H1 (cell line): Measurements from ENCODE around the gene BEST2. TPM values are rescaled to one million over a fixed set of nuclear protein-coding genes. Genes with fewer than 3 reads are reported as not detected.

Source experiments
- CTCF ChIA-PET: fragments of 300-600 bp; sonication (Branson Sonifier 250); formaldehyde crosslinking; loops from one replicate; lab custom pipeline; 2021; ENCODE audit not compliant: partially characterized antibody; lab: Charles Lee
- POLR2A ChIA-PET: fragments of 300-600 bp; sonication (Branson Sonifier 250); formaldehyde crosslinking; loops from one replicate; lab custom pipeline; 2021; ENCODE audit warnings: inconsistent platforms; ENCODE audit not compliant: partially characterized antibody; lab: Charles Lee
- DNase-seq, 2 experiments: peaks; one replicate each; pipeline versions ENCODE4 v3.0.0 to v3.0.0-alpha.2; 2010 to 2022; ENCODE audit warnings: low spot score in 2 of 2, low read depth in 1 of 2, mixed read lengths in 1 of 2
- FAIRE-seq: peaks from 2 replicates; lab custom pipeline; 2011; peaks lifted over from hg19 to GRCh38; lab: Jason Lieb, UNC
- H2AFZ ChIP-seq: 2 replicates; pipeline ENCODE4 v1.8.1; 2012; ENCODE audit warnings: low read length, inconsistent platforms
- H2AK5ac ChIP-seq: 2 replicates; pipeline ENCODE4 v1.6.1; 2013; ENCODE audit warnings: low read depth, low read length
- H2BK120ac ChIP-seq: replicated peaks from 2 replicates; pipeline ENCODE3; 2013; ENCODE audit warnings: low read depth, low read length, inconsistent platforms
- H2BK12ac ChIP-seq: 2 replicates; pipeline ENCODE4 v1.6.1; 2013; ENCODE audit warnings: low read depth, low read length
- H2BK15ac ChIP-seq: 2 replicates; pipeline ENCODE4 v1.6.1; 2013; ENCODE audit warnings: low read length
- H2BK20ac ChIP-seq: 2 replicates; pipeline ENCODE4 v1.6.1; 2013; ENCODE audit warnings: low read length
- H2BK5ac ChIP-seq: 2 replicates; pipeline ENCODE4 v1.6.1; 2013; ENCODE audit warnings: low read depth, low read length
- H3K14ac ChIP-seq: 2 replicates; pipeline ENCODE4 v1.6.1; 2013; ENCODE audit warnings: inconsistent platforms; ENCODE audit not compliant: insufficient read length
- H3K18ac ChIP-seq: 2 replicates; pipeline ENCODE4 v1.6.1; 2013; ENCODE audit warnings: low read length; ENCODE audit errors: extremely low read depth
- H3K23ac ChIP-seq: 2 replicates; pipeline ENCODE4 v1.6.1; 2013; ENCODE audit warnings: inconsistent platforms; ENCODE audit not compliant: insufficient read length
- H3K23me2 ChIP-seq: 2 replicates; pipeline ENCODE4 v1.6.1; 2013; ENCODE audit warnings: low read depth, low read length
- H3K27ac ChIP-seq: 2 replicates; pipeline ENCODE4 v1.6.1; 2011; ENCODE audit warnings: low read depth, low read length, inconsistent platforms
- H3K27me3 ChIP-seq, 4 experiments: replicated peaks in 1 of 4; 1 replicate in 1 of 4; 2 replicates in 3 of 4; pipeline versions ENCODE4 v1.6.1 to v1.8.1; 2011 to 2013; ENCODE audit warnings: low read length in 3 of 4, mild to moderate bottlenecking in 3 of 4, inconsistent platforms in 2 of 4, mixed read lengths in 2 of 4, moderate library complexity in 1 of 4; ENCODE audit not compliant: control insufficient read depth in 3 of 4, insufficient read depth in 3 of 4; ENCODE audit errors: extremely low read depth in 1 of 4
- H3K36me3 ChIP-seq, 4 experiments: 2 replicates each; pipeline versions ENCODE4 v1.6.1 to v1.8.1; 2011 to 2013; ENCODE audit warnings: mild to moderate bottlenecking in 4 of 4, low read length in 3 of 4, moderate library complexity in 2 of 4, control low read depth in 1 of 4, inconsistent platforms in 1 of 4; ENCODE audit not compliant: insufficient read depth in 4 of 4, control insufficient read depth in 2 of 4
- H3K4ac ChIP-seq: replicated peaks from 2 replicates; pipeline ENCODE3; 2013; ENCODE audit warnings: low read length, low read depth, mixed read lengths, inconsistent platforms; ENCODE audit not compliant: insufficient read length
- H3K4me1 ChIP-seq, 4 experiments: replicated peaks in 1 of 4; 1 replicate in 1 of 4; 2 replicates in 3 of 4; pipeline versions ENCODE4 v1.6.1 to v1.8.1; 2011 to 2013; ENCODE audit warnings: low read length in 3 of 4, inconsistent platforms in 2 of 4, mixed read lengths in 1 of 4; ENCODE audit not compliant: insufficient read depth in 4 of 4, control insufficient read depth in 3 of 4
- H3K4me2 ChIP-seq, 2 experiments: 2 replicates each; pipeline versions ENCODE4 v1.6.1 to v1.8.1; 2011 to 2013; ENCODE audit warnings: low read depth in 2 of 2, low read length in 2 of 2, control low read depth in 1 of 2, inconsistent platforms in 1 of 2, mild to moderate bottlenecking in 1 of 2; ENCODE audit not compliant: insufficient read depth in 1 of 2
- H3K4me3 ChIP-seq, 4 experiments: fragments of 200-600, 300-600 bp in 1 of 4; sonication (generic), shearing (Covaris generic), sonication (Bioruptor Twin) in 1 of 4; 2 replicates each; pipeline versions ENCODE4 v1.5.1 to v1.8.1; 2011 to 2016; ENCODE audit warnings: low read length in 4 of 4, low read depth in 3 of 4, control low read depth in 2 of 4, inconsistent platforms in 2 of 4, mild to moderate bottlenecking in 2 of 4, mixed read lengths in 1 of 4, moderate library complexity in 1 of 4; ENCODE audit not compliant: insufficient read depth in 2 of 4; ENCODE audit errors: extremely low read depth in 1 of 4
- H3K56ac ChIP-seq: replicated peaks from 2 replicates; pipeline ENCODE3; 2013; ENCODE audit warnings: low read depth, mild to moderate bottlenecking, mixed read lengths, low read length, inconsistent platforms; ENCODE audit not compliant: insufficient read length
- H3K79me1 ChIP-seq: 2 replicates; pipeline ENCODE4 v1.6.1; 2013; ENCODE audit warnings: low read depth, low read length, control low read depth
- H3K79me2 ChIP-seq, 2 experiments: 2 replicates each; pipeline versions ENCODE4 v1.6.1 to v1.8.1; 2012 to 2013; ENCODE audit warnings: low read length in 2 of 2, mild to moderate bottlenecking in 2 of 2, inconsistent platforms in 1 of 2; ENCODE audit not compliant: insufficient read depth in 2 of 2, control insufficient read depth in 1 of 2
- H3K9ac ChIP-seq, 4 experiments: replicated peaks in 1 of 4; 1 replicate in 1 of 4; 2 replicates in 3 of 4; pipeline versions ENCODE4 v1.6.1 to v1.8.1; 2011 to 2013; ENCODE audit warnings: low read depth in 3 of 4, low read length in 3 of 4, control low read depth in 2 of 4, mild to moderate bottlenecking in 2 of 4, moderate library complexity in 2 of 4, inconsistent platforms in 1 of 4; ENCODE audit errors: extremely low read depth in 1 of 4
- H3K9me3 ChIP-seq, 2 experiments: 2 replicates each; pipeline versions ENCODE4 v1.6.1 to v1.8.1; 2012 to 2013; ENCODE audit warnings: mild to moderate bottlenecking in 2 of 2, moderate library complexity in 2 of 2, control low read depth in 1 of 2, inconsistent platforms in 1 of 2, low read depth in 1 of 2, low read length in 1 of 2, mixed read lengths in 1 of 2; ENCODE audit not compliant: insufficient read depth in 2 of 2
- H4K20me1 ChIP-seq, 2 experiments: replicated peaks in 1 of 2; 2 replicates each; pipeline versions ENCODE3 to v1.8.1; 2011 to 2013; ENCODE audit warnings: inconsistent platforms in 2 of 2, low read length in 2 of 2, mild to moderate bottlenecking in 1 of 2; ENCODE audit not compliant: insufficient read depth in 2 of 2, control insufficient read depth in 1 of 2
- H4K5ac ChIP-seq: 2 replicates; pipeline ENCODE4 v1.6.1; 2013; ENCODE audit warnings: low read length, low read depth, mixed read lengths, inconsistent platforms; ENCODE audit not compliant: insufficient read length
- H4K8ac ChIP-seq: 2 replicates; pipeline ENCODE4 v1.8.0; 2013; ENCODE audit warnings: mild to moderate bottlenecking, moderate library complexity, low read length, inconsistent platforms; ENCODE audit not compliant: insufficient read depth; ENCODE audit errors: extremely low read depth
- H4K91ac ChIP-seq: replicated peaks from 2 replicates; pipeline ENCODE3; 2013; ENCODE audit warnings: low read length, mixed read lengths, inconsistent platforms; ENCODE audit not compliant: insufficient read length
- ATF3 ChIP-seq: IDR thresholded peaks from 2 replicates; pipeline ENCODE4 v1.6.1; 2011; ENCODE audit warnings: low read depth, mild to moderate bottlenecking, low read length; ENCODE audit not compliant: insufficient read depth
- CTCF ChIP-seq, 3 experiments: IDR thresholded peaks; 1 replicate in 2 of 3; 2 replicates in 1 of 3; pipeline versions ENCODE4 v1.5.1 to v1.6.1; 2011; ENCODE audit warnings: low read length in 3 of 3, mild to moderate bottlenecking in 3 of 3, inconsistent platforms in 2 of 3, low read depth in 1 of 3, moderate library complexity in 1 of 3; ENCODE audit not compliant: insufficient read depth in 1 of 3; ENCODE audit errors: control extremely low read depth in 1 of 3
- GTF2F1 ChIP-seq: IDR thresholded peaks from 2 replicates; pipeline ENCODE4 v1.6.1; 2012; ENCODE audit warnings: low read depth, low read length, improper control_type of control experiment, borderline replicate concordance
- KDM5A ChIP-seq: fragments of 200-600 bp; IDR thresholded peaks from 2 replicates; pipeline ENCODE4 v1.7.1; 2012; ENCODE audit warnings: mild to moderate bottlenecking, low read length, inconsistent platforms, mixed read lengths
- POU5F1 ChIP-seq: IDR thresholded peaks from 2 replicates; pipeline ENCODE4 v1.6.1; 2011; ENCODE audit warnings: low read depth, mild to moderate bottlenecking, low read length, moderate library complexity
- SP2 ChIP-seq: IDR thresholded peaks from 2 replicates; pipeline ENCODE4 v1.6.1; 2012; ENCODE audit warnings: mild to moderate bottlenecking, low read length, inconsistent platforms
- SP4 ChIP-seq: IDR thresholded peaks from 2 replicates; pipeline ENCODE4 v1.6.1; 2012; ENCODE audit warnings: low read length, inconsistent platforms
- SRF ChIP-seq: IDR thresholded peaks from 2 replicates; pipeline ENCODE4 v1.6.1; 2011; ENCODE audit warnings: mild to moderate bottlenecking, low read depth, low read length, moderate library complexity
- WGBS, 2 experiments: shearing (Covaris generic) in 1 of 2; methylation state at CpG; one replicate each; pipeline versions ENCODE4 v1.1.6 to v1.1.7; 2013 to 2015; ENCODE audit warnings: low lambda C conversion rate in 2 of 2, mixed read lengths in 2 of 2, inconsistent platforms in 1 of 2, low coverage in 1 of 2, missing lambda C conversion rate in 1 of 2; ENCODE audit not compliant: insufficient replicate concordance in 2 of 2, insufficient coverage in 1 of 2, insufficient read length in 1 of 2; ENCODE audit errors: extremely low coverage in 1 of 2, missing lambda C conversion rate in 1 of 2; 5-methylcytosine and 5-hydroxymethylcytosine counted together
- polyA plus RNA-seq, 7 experiments: library from polyadenylated mRNA; depleted of rRNA in 3 of 7; stranded (reverse) in 5 of 7; unstranded in 2 of 7; fragments of >200 nt in 5 of 7; fragments of 200-250 nt in 2 of 7; gene quantifications; 1 replicate in 5 of 7; 2 replicates in 1 of 7; 4 replicates in 1 of 7; pipeline versions ENCODE4 v1.2.1 to v1.2.3, GENCODE V29; 2011 to 2013; ENCODE audit warnings: missing spikeins in 2 of 7, mixed read lengths in 2 of 7
- total RNA-seq: library from RNA; stranded (reverse); fragmentation: NEBNext Ultra II Directional; extraction: Animal tissue kit (Norgen Biotek cat#: 25700); gene quantifications from 2 replicates; pipeline ENCODE4 v1.2.1, GENCODE V29; 2021
- TF ChIP-seq, protein P1 (sequence below): IDR thresholded peaks from 2 replicates; pipeline ENCODE4 v1.6.1; 2011; ENCODE audit warnings: low read length, improper control_type of control experiment

The BEST2 gene
- total and polyA plus RNA-seq, 2 of the 8 experiments (the other 6 are each of a cell fraction or from before 2014, with no cell fraction given) = 4.6 to 7.3 TPM

DNA sequence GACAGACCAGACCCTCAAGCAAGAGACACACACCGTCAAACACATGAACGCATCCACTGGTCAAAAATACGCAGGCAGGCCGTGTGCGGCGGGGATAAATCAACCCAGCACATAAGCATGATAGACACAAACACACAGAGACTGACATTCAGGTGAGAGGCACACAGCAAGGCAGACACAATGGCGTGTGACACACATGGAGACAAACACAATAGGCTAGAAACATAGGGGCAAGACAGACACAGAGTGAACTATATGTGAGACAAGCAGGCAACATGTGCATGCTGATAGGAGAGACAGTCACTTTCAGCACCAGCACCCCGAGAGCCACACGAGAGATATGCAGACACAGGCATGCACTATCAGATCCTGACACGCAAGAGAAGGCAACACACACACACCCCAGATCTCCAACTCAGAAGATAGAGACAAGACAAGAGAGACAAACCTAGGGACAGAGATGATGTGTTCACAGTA, 32.8 kb downstream of the BEST2 start:
- Histone ChIP-seq H2BK20ac (peak overlapping the region; percentile 95), H3K9me3 (no peaks in the 10 kb centered on the region), H3K14ac (no peak overlapping the region), H3K23me2 (peaks cover 16% of the 10 kb centered on the region; the same call in 1 of the 2 replicates), H3K9ac (no peak overlapping the region), H3K4ac (peak overlapping the region; percentile 34), H2BK120ac (no peak overlapping the region), H3K4me3 (no peak overlapping the region), H2AFZ (no peak overlapping the region), H3K4me1 (peaks cover 16 to 32% (median 20%) of the 10 kb centered on the region in 4 experiments), H4K8ac (no peak overlapping the region), H3K4me2 (no peak overlapping the region; a peak in 1 of 4 replicates), H2BK15ac (peak overlapping the region; percentile 99), H3K18ac (peak overlapping the region; percentile 2; the same call in 1 of the 2 replicates), H3K56ac (no peak overlapping the region), H2BK12ac (peak overlapping the region; percentile 99), H2BK5ac (peak overlapping the region; percentile 82; the same call in 1 of the 2 replicates), H3K23ac (no peak overlapping the region), H3K27me3 (no peaks in the 10 kb centered on the region), H4K20me1 (peaks cover 0 to 1% of the 10 kb centered on the region in 2 experiments), H2AK5ac (peak overlapping the region; percentile 99), H3K79me1 (no peaks in the 10 kb centered on the region; the same call in 1 of the 2 replicates), H3K79me2 (no peaks in the 10 kb centered on the region), H4K91ac (peak overlapping the region; percentile 52), H4K5ac (no peak overlapping the region), H3K27ac (no peak overlapping the region), H3K36me3 (no peaks in the 10 kb centered on the region)
- DNase-seq (no peak), FAIRE-seq (no peak)
- POLR2A ChIA-PET = interaction anchor here (16.6 kb wide), 1 partner anchor 13 kb away, joined by 317 read pairs; the partner anchor contains the start of genes JUNB, PRDX2 and THSD8
- WGBS, 2 experiments = 95% methylated on average over 10 of the region's 10 CpGs; no CpG with 5 or more reads in 1 of the 2 experiments
- CTCF ChIA-PET = interaction anchor here (9.3 kb wide), 1 partner anchor 11 kb away, joined by 277 read pairs; the partner anchor contains the start of gene JUNB
- TF ChIP-seq ATF3 (no peak), SP2 (no peak), POU5F1 (no peak), GTF2F1 (no peak), CTCF (IDR thresholded peaks at IDR 0.05; ENCODE audit: control extremely low read depth in 1 of 3, insufficient read depth in 1 of 3, low read depth in 1 of 3, low read length in 3 of 3) (no peak), SRF (no peak), SP4 (no peak), KDM5A (no peak)
- TF ChIP-seq, protein P1, sequence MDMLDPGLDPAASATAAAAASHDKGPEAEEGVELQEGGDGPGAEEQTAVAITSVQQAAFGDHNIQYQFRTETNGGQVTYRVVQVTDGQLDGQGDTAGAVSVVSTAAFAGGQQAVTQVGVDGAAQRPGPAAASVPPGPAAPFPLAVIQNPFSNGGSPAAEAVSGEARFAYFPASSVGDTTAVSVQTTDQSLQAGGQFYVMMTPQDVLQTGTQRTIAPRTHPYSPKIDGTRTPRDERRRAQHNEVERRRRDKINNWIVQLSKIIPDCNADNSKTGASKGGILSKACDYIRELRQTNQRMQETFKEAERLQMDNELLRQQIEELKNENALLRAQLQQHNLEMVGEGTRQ = no peak
